ENCODE results near the gene B4GALNT4. TPM values are rescaled to one million over a fixed set of nuclear protein-coding genes. Genes with fewer than 3 reads are reported as not detected.
A peak's percentile ranks its signal among the peaks of the same experiment; 100 is the strongest.

The B4GALNT4 gene
- total and polyA plus RNA-seq, 2 of the 13 experiments (the other 11 are each of a cell fraction or from before 2014, with no cell fraction given): 30.5 to 50.1 TPM

DNA sequence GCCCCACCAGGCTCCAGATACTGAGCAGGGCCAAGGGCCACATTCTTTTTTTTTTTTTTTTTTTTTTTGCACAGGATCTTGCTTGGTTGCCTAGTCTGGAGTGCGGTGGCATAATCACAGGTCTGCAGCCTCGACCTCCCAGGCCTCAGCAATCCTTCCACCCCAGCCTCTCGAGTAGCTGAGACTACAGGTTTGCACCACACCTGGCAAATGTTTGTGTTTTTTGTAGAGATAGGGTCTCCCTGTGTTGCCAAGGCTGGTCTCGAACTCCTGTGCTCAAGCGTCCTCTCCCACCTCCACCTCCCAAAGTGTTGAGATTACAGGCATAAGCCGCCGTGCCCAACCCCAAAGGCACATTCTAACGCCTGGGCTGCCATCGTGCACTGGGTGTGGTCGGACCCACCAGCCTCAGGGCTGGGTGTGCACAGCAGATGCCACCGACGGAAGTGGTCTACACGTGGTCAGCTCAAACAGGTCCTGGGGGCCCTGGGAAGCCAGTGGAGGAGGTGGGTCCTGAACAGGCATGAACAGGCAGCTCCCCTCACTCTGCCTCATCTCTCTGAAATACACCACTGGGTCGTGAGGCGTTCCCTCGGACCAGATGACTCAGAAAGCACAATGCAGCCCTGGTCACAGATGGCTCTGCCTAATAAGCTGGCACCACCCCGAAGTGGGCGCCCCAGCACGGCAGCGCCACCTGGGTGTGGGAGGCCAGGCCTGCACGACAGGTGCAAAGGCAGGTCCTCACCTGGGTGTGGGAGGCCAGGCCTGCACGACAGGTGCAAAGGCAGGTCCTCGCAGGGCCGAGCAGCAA, 5.1 kb upstream of the B4GALNT4 start (continued):
- TF ChIP-seq PAX8 (CRISPR knock-in tag; IDR thresholded peaks at IDR 0.05; ENCODE audit: borderline replicate concordance): no peak
- TF ChIP-seq POGZ (CRISPR knock-in tag; IDR thresholded peaks at IDR 0.05): peak; percentile 65
- TF ChIP-seq ZFP90 (CRISPR knock-in tag; IDR thresholded peaks at IDR 0.05; ENCODE audit: borderline replicate concordance): no peak
- TF ChIP-seq, protein P1, sequence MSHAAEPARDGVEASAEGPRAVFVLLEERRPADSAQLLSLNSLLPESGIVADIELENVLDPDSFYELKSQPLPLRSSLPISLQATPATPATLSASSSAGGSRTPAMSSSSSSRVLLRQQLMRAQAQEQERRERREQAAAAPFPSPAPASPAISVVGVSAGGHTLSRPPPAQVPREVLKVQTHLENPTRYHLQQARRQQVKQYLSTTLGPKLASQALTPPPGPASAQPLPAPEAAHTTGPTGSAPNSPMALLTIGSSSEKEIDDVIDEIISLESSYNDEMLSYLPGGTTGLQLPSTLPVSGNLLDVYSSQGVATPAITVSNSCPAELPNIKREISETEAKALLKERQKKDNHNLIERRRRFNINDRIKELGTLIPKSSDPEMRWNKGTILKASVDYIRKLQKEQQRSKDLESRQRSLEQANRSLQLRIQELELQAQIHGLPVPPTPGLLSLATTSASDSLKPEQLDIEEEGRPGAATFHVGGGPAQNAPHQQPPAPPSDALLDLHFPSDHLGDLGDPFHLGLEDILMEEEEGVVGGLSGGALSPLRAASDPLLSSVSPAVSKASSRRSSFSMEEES (CRISPR knock-in tag; IDR thresholded peaks at IDR 0.05): no peak; the same call in 1 of the 2 replicates
- TF ChIP-seq, protein P2, sequence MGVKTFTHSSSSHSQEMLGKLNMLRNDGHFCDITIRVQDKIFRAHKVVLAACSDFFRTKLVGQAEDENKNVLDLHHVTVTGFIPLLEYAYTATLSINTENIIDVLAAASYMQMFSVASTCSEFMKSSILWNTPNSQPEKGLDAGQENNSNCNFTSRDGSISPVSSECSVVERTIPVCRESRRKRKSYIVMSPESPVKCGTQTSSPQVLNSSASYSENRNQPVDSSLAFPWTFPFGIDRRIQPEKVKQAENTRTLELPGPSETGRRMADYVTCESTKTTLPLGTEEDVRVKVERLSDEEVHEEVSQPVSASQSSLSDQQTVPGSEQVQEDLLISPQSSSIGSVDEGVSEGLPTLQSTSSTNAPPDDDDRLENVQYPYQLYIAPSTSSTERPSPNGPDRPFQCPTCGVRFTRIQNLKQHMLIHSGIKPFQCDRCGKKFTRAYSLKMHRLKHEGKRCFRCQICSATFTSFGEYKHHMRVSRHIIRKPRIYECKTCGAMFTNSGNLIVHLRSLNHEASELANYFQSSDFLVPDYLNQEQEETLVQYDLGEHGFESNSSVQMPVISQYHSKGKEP (CRISPR knock-in tag; IDR thresholded peaks at IDR 0.05): no peak
- peak; percentile 86 for TF ChIP-seq ZEB1 (IDR thresholded peaks at IDR 0.05; ENCODE audit: insufficient replicate concordance, low read depth)
- TF ChIP-seq ZNF549 (CRISPR knock-in tag; IDR thresholded peaks at IDR 0.05): no peak
- TF ChIP-seq, protein P3, sequence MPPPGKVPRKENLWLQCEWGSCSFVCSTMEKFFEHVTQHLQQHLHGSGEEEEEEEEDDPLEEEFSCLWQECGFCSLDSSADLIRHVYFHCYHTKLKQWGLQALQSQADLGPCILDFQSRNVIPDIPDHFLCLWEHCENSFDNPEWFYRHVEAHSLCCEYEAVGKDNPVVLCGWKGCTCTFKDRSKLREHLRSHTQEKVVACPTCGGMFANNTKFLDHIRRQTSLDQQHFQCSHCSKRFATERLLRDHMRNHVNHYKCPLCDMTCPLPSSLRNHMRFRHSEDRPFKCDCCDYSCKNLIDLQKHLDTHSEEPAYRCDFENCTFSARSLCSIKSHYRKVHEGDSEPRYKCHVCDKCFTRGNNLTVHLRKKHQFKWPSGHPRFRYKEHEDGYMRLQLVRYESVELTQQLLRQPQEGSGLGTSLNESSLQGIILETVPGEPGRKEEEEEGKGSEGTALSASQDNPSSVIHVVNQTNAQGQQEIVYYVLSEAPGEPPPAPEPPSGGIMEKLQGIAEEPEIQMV (CRISPR knock-in tag; IDR thresholded peaks at IDR 0.05; ENCODE audit: low read depth): no peak
- TF ChIP-seq TGIF2 (CRISPR knock-in tag; IDR thresholded peaks at IDR 0.05): 0 out of 2 replicates have a peak, but pooled peaks have one; percentile 28
- TF ChIP-seq, protein P4, sequence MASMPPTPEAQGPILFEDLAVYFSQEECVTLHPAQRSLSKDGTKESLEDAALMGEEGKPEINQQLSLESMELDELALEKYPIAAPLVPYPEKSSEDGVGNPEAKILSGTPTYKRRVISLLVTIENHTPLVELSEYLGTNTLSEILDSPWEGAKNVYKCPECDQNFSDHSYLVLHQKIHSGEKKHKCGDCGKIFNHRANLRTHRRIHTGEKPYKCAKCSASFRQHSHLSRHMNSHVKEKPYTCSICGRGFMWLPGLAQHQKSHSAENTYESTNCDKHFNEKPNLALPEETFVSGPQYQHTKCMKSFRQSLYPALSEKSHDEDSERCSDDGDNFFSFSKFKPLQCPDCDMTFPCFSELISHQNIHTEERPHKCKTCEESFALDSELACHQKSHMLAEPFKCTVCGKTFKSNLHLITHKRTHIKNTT (CRISPR knock-in tag; IDR thresholded peaks at IDR 0.05): no peak
- TF ChIP-seq, protein P5, sequence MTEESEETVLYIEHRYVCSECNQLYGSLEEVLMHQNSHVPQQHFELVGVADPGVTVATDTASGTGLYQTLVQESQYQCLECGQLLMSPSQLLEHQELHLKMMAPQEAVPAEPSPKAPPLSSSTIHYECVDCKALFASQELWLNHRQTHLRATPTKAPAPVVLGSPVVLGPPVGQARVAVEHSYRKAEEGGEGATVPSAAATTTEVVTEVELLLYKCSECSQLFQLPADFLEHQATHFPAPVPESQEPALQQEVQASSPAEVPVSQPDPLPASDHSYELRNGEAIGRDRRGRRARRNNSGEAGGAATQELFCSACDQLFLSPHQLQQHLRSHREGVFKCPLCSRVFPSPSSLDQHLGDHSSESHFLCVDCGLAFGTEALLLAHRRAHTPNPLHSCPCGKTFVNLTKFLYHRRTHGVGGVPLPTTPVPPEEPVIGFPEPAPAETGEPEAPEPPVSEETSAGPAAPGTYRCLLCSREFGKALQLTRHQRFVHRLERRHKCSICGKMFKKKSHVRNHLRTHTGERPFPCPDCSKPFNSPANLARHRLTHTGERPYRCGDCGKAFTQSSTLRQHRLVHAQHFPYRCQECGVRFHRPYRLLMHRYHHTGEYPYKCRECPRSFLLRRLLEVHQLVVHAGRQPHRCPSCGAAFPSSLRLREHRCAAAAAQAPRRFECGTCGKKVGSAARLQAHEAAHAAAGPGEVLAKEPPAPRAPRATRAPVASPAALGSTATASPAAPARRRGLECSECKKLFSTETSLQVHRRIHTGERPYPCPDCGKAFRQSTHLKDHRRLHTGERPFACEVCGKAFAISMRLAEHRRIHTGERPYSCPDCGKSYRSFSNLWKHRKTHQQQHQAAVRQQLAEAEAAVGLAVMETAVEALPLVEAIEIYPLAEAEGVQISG (CRISPR knock-in tag; IDR thresholded peaks at IDR 0.05): peak; percentile 99
- TF ChIP-seq ZNF557 (CRISPR knock-in tag; IDR thresholded peaks at IDR 0.05): no peak
- peak; percentile 24 for TF ChIP-seq SKI (IDR thresholded peaks at IDR 0.05; ENCODE audit: partially characterized antibody)
- TF ChIP-seq FOXA3 (CRISPR knock-in tag; IDR thresholded peaks at IDR 0.05): 0 out of 2 replicates have a peak, but pooled peaks have one; percentile 10
- TF ChIP-seq PRPF4 (IDR thresholded peaks at IDR 0.05; ENCODE audit: low read depth, low read length, poor library complexity, severe bottlenecking): no peak
- TF ChIP-seq TMF1 (CRISPR knock-in tag; IDR thresholded peaks at IDR 0.05; ENCODE audit: low read depth): no peak
